ENCODE measurements around the gene MED12. TPM values are rescaled to one million over a fixed set of nuclear protein-coding genes. Genes with fewer than 3 reads are reported as not detected.

The MED12 gene
- total and polyA plus RNA-seq, 2 of the 8 experiments (the other 6 are each of a cell fraction or from before 2014, with no cell fraction given), result 19.4 to 48.9 TPM

DNA sequence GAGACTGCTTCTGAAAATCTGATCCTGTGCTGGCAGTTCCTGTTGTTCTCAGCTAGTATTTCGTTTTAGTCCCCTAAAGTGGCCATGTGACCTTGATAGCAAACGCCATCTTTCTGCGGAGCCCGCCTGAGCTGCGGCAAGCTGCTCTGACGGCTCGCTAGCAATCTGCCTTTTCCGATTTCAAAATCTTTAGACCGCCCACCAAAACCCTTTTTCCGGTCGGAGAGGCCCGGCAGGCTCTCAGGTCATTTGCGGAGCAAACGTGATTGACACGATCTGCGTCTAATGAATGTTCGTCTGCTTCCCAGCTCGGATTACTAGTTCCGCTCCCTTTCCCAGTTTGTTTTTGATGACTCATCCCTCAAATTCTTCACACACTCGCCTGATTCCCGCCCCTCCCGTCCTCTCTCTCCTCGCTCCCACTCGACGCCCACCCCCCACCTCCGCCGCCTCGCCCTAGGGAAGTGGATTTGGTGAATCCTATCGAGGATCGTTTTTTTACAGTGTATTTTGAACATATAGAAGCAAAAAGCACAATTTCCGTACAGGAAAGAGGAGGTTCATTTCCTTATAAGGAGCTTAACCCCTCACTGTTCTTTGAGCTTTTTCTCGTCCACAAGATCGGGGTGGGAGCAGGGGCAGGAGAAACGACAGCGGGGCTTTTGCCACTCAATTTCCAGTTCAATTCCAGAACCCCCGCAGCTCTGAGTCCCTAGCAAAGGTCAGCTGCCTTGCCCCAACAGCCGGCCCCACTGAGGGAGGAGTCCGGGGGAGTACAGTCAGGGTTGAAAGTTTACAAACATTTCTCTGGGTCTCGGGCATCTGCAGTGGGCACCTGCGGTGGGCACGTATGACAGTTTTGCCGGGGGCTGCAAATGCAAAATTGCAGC, 63.8 kb downstream of the MED12 start (continued):
- TF ChIP-seq ASH2L (IDR thresholded peaks at IDR 0.05; ENCODE audit: low read length), result peak; percentile 59
- no peak for TF ChIP-seq GTF2F1 (IDR thresholded peaks at IDR 0.05; ENCODE audit: borderline replicate concordance, low read depth, low read length)
- TF ChIP-seq POLR2AphosphoS5 (IDR thresholded peaks at IDR 0.05; ENCODE audit: low read depth, low read length), result peak; percentile 94
- TF ChIP-seq YY1 (IDR thresholded peaks at IDR 0.05; ENCODE audit: low read depth, low read length), result peak; percentile 78; the same call in 1 of the 2 replicates
- TF ChIP-seq TAF7 (optimal IDR thresholded peaks at IDR 0.05; ENCODE audit: borderline replicate concordance, low read depth, low read length), result peak; percentile 54
- TF ChIP-seq, protein P1, sequence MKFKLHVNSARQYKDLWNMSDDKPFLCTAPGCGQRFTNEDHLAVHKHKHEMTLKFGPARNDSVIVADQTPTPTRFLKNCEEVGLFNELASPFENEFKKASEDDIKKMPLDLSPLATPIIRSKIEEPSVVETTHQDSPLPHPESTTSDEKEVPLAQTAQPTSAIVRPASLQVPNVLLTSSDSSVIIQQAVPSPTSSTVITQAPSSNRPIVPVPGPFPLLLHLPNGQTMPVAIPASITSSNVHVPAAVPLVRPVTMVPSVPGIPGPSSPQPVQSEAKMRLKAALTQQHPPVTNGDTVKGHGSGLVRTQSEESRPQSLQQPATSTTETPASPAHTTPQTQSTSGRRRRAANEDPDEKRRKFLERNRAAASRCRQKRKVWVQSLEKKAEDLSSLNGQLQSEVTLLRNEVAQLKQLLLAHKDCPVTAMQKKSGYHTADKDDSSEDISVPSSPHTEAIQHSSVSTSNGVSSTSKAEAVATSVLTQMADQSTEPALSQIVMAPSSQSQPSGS (IDR thresholded peaks at IDR 0.05; ENCODE audit: low read length), result 0 out of 2 replicates have a peak, but pooled peaks have one; percentile 17
- no peak for TF ChIP-seq BRCA1 (IDR thresholded peaks at IDR 0.05; ENCODE audit: low read depth, low read length)
- TF ChIP-seq GABPA (IDR thresholded peaks at IDR 0.05; ENCODE audit: borderline replicate concordance, insufficient read depth, low read length), result peak; percentile 75; the same call in 1 of the 2 replicates
- TF ChIP-seq, protein P2, sequence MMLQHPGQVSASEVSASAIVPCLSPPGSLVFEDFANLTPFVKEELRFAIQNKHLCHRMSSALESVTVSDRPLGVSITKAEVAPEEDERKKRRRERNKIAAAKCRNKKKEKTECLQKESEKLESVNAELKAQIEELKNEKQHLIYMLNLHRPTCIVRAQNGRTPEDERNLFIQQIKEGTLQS (IDR thresholded peaks at IDR 0.05; ENCODE audit: insufficient read depth, low read depth, low read length), result no peak
- peak; percentile 38; the same call in 1 of the 2 replicates for TF ChIP-seq SRF (IDR thresholded peaks at IDR 0.05; ENCODE audit: low read depth, low read length)
- TF ChIP-seq POLR2A (IDR thresholded peaks at IDR 0.05; ENCODE audit: control extremely low read depth in 1 of 2, low read depth in 2 of 2, low read length in 2 of 2), result peak; percentile 83 to 96
- peak; percentile 95 for TF ChIP-seq TAF1 (IDR thresholded peaks at IDR 0.05; ENCODE audit: low read depth, low read length)
- no peak for TF ChIP-seq RXRA (IDR thresholded peaks at IDR 0.05; ENCODE audit: insufficient read depth, low read depth, low read length)
- TF ChIP-seq SP2 (IDR thresholded peaks at IDR 0.05; ENCODE audit: low read length), result peak; percentile 47
- peak; percentile 73 for TF ChIP-seq BACH1 (IDR thresholded peaks at IDR 0.05; ENCODE audit: low read length)
- peak; percentile 90; the same call in 1 of the 2 replicates for TF ChIP-seq JUND (IDR thresholded peaks at IDR 0.05; ENCODE audit: low read length)
- TF ChIP-seq, protein P3, sequence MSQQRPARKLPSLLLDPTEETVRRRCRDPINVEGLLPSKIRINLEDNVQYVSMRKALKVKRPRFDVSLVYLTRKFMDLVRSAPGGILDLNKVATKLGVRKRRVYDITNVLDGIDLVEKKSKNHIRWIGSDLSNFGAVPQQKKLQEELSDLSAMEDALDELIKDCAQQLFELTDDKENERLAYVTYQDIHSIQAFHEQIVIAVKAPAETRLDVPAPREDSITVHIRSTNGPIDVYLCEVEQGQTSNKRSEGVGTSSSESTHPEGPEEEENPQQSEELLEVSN (IDR thresholded peaks at IDR 0.05), result peak; percentile 96
- TF ChIP-seq HDAC6 (IDR thresholded peaks at IDR 0.05; ENCODE audit: low read depth, low read length), result no peak

Data from H1 (cell line).